HG03039 (cell line): ENCODE data around the gene TNIP2.
A peak's percentile ranks its signal among the peaks of the same experiment; 100 is the strongest.

Experiments
- ATAC-seq: cut with Tn5 transposase; IDR thresholded peaks from one replicate; pipeline ENCODE4 v1.9.1; 2021; ENCODE audit warnings: mild to moderate bottlenecking, moderate library complexity; ENCODE audit not compliant: unreplicated experiment

Gene TNIP2, protein sequence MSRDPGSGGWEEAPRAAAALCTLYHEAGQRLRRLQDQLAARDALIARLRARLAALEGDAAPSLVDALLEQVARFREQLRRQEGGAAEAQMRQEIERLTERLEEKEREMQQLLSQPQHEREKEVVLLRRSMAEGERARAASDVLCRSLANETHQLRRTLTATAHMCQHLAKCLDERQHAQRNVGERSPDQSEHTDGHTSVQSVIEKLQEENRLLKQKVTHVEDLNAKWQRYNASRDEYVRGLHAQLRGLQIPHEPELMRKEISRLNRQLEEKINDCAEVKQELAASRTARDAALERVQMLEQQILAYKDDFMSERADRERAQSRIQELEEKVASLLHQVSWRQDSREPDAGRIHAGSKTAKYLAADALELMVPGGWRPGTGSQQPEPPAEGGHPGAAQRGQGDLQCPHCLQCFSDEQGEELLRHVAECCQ

DNA sequence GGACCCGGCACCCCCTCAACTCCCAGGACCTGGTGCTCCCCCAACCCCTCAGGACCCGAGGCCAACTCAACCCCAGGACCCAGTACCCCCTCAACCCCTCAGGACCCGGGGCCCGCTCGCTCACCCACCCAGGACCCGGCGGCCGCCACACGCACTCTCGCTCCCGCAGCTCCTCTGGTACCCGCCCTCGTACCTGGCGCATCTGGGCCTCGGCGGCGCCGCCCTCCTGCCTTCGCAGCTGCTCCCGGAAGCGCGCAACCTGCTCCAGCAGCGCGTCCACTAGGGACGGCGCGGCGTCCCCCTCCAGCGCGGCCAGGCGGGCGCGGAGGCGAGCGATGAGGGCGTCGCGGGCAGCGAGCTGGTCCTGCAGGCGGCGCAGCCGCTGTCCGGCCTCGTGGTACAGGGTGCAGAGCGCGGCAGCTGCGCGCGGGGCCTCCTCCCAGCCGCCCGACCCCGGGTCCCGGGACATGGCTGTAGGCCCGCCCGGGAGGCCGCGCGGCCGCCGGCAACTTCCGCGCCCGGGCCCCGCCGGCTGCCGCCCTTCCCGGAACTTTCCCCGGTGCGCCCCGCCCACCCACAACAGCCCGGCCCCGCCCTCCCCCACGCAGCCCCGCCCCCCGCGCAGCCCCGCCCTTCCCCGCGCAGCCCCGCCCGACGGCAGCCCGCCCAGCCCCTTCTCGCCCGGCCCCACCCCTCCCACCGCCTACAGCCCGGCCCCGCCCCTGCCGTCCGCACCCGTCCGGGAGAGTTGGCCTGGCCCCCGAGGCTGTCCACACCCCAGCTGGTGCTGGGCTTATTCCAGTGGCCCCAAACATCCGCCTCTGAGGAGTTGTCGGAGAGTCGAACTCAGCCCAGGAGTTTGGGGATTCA, at the start of gene TNIP2:
TSS of gene TNIP2 (minus strand) at position 516 of the 870 bp plus-strand sequence. CDS start at position 469, 47 bp downstream.
- peak; percentile 51 for ATAC-seq

DNA sequence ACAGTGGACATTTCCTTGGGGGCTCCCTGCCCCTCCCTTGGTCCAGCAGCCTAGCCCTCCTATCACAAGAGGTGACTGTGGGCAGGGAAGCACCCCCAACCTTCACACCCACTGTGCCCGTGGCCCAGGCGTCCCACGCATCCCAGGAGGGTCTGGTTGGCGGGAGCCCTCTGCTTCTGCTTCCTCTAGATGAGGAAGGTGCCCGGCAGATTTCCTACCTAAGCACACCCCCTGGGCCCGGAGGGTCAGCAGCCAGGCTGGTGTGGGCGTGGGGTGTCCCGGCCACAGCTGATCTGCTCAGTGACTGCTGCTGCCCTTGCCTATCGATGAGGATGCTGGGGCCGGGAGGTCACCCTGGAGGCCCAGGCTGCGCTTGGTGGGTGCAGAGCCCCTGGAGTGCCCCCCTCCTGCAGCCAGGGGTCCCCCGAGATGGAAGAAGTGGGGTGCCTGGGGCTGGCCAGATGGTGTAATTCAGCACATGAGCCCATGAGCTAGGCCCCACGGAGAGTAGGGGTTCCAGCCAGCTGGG, 48.9 kb upstream of the TNIP2 start:
- no peak for ATAC-seq

DNA sequence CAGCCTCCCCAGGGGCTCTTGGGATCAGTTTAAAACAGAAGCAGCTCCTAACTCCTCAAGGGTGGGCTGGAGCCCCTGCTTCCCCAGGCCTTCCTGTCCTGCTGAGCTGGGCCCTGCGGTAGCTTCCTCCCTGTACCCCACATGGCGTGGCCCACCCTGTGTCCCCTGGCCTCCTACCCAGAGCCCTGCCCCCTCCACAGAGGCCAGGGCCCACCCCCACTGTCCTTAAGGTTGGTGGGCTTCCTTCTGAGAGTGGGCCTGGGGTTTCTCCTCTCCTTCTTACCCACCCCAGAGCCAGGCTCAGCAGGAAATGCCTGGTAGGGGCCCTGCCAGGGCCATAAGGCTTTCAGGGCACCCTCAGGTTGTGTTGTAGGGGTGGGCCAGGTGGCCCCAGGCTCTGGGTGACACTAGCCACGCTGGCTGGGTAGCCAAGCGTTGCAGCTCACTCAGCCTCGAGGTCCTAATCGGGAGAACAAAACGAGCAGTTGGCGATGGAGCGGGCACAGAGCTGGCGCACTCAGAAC, 48.4 kb upstream of the TNIP2 start:
- ATAC-seq, result no peak

DNA sequence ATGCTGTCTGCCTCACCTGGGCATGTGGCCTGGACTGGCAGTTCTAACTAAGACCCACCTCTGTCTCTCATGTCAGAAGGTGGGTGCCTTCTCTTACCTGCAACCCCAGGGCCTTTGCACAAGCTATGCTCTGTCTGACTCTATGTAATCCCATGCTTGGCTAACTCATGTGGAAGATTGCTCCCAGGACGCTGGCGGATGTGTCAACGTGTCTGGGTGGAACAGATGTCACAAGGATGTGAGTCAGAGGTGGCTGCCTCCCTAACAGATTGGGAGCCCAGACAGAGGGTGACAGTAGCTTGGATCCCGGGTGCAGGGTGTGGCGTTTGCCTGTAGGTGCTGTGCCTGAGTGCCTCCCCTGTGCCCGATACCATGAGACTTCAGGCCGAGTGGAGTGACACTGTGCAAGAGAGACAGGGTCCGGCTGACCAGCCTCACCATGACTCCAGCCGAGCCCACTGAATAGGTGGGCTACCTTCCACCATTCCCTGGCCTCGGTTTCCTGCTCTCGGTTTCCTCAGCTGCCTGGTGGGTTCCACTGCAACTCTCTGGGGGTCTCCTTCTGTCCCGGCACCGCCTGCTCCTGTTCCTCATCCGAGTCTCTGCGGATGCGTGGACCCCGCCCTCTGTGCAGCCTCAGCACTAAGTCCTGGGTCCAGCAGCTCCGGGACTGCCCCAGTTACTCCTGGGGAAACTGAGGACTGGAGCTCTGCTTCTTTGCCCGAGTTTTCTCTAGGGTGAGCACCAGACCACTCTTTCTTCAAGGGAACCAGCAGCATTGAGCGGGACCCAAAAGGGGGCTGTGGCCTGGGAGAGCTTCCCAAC, 47.7 kb upstream of the TNIP2 start:
- ATAC-seq, result no peak

DNA sequence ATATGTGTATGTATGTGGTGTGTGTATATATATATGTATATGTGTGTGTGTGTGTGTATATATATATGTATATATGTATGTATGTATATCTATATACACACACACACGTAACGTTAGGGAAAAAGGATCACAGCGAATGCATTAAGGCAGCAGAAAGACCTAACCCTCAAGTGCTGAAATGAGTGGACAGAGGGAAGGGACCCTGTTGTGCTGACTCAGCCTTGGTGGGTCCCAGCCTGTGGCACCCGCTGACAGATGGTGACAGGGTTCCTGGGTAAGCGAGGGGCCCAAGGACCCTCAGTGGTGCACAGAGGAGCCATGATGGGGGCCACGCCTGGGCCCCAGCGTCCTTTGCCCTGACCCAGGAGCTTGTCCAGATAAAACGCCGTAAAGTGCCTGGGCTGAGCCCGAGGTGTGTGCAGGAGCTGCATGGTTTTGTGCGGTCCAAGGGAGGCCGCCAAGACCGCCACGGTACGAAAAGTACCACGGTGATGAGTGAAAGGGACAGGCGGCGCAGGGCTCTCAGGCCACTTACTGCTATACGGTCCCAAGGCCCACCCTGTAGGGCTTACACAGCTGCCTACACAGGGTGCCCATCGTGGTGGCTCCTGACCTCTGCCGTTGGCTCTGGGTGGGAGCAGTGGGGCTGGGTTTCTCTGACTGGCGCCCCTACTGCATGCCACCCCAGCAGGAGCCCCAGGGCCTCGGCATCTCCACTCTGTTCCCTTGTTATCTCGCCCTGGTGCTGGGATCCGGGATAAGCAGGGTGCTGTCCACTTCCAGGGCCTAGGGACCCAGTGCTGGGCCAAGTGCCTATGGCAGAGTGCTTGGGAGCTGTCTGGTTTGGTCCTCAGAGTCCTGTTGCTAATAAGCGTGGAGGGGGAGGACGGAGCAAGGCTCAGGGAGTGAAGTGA, 46.7 kb upstream of the TNIP2 start:
- no peak for ATAC-seq

DNA sequence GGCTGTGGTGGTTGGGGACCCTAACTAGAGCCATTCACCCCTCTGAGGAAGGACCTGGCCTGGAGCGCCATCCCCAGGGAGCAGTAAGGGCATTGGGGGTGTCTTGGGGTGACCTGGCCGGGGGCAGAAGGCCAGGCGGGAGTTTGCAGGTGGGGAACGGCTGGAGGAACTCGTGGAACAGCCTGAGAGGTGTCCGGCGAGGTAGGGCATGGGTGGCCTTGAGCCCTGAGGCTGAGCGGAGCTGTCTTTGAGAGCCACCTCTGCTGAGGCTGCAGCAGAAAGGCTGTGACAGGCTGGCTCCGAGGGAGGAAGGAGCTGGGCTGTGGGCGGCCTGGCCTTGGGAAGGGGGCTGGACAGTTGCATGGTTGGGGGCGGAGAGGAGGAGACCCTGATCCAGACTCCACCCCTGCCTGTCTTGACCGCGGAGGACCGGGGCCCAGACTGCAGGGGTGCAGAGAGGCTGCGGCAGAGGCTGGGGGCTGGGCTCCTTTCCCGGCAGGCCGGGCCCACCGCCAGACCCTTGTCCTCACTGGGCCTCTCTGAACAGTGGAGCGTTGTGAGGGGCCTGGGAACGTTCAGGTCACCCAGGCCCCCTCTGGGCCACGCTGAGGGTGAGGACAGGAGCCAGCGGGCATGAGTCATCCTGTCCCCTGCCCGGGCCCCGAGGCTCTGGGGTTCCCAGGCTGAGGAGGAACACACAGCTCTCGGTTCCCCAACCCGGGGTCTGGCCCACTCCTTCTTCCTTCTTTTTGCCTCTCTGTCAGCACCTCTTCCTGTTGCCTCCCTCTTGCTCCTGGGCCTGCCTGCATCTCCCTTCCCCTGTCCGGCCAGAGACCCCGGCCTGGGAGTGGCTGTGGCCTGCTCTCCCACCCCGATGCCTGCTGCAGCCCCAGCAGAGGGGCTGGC, 44.8 kb upstream of the TNIP2 start:
- ATAC-seq, result no peak

DNA sequence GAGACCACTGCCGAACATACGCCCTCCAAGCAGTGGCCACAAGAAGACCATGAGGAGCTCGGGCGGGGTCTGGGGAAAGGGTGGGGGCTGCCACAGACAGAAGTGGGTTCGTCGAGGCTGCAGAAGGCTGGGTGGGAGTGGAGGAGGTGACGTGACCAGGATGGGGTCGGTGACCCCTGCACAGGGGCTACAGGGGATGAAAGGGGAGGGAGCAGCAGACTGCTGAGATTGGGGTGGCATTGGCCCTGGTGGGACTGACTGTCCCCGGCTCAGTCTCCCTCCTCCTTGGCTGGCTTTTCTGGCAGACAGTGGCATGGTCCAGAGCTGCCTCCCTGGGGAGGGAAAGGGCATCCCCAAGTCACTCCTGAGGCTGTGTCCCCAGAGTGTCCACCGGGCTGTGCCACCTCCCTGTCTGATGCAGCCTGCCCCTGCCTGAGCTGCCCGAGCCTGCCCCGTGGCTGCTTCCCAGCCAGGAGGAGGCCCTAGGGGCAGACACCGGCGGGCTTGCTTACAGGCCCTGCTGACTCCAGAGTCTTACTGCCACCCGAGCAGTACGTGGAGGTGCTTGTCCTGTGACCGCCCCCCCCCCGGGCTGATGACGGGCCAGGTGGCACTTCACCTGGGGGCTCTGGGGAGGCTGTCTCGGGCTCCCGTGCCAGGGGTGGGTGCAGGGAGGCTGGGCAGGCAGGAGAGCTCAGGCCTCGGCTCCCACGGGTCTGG, 44.0 kb upstream of the TNIP2 start:
- no peak for ATAC-seq

DNA sequence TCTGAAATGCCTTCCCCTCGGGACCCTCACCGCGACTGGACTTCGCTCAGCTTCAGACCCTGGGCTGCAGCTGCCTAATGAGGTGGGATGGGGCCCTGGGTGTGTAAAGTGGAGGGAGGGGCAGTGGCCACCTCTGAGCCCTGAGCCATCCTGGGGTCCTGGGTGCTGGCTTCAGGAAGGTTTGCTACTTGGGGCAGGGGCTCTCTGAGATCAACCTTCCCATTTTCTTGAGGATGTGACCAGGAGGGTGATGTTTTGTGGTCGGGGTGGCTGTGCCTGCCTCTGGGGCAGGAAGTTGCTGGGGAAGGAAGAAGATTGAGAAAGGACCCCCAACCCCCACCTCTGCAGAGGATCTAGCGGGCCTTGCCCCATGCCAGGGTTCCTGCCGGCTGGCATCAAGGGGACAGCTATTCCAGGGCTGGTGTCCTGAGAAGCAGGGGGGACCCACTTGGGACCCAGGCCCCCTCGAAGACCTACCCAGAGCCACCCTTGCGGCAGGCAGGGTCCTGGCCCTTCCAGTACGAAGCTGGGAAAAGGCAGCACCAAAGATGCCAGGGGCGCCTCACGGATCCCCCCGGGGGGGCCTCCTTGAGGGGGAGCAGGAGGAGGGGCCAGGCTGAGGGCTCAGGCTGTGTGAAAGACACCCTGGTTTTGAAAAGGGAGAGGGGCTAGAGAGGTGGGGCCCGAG, 43.2 kb upstream of the TNIP2 start:
- ATAC-seq, result no peak

DNA sequence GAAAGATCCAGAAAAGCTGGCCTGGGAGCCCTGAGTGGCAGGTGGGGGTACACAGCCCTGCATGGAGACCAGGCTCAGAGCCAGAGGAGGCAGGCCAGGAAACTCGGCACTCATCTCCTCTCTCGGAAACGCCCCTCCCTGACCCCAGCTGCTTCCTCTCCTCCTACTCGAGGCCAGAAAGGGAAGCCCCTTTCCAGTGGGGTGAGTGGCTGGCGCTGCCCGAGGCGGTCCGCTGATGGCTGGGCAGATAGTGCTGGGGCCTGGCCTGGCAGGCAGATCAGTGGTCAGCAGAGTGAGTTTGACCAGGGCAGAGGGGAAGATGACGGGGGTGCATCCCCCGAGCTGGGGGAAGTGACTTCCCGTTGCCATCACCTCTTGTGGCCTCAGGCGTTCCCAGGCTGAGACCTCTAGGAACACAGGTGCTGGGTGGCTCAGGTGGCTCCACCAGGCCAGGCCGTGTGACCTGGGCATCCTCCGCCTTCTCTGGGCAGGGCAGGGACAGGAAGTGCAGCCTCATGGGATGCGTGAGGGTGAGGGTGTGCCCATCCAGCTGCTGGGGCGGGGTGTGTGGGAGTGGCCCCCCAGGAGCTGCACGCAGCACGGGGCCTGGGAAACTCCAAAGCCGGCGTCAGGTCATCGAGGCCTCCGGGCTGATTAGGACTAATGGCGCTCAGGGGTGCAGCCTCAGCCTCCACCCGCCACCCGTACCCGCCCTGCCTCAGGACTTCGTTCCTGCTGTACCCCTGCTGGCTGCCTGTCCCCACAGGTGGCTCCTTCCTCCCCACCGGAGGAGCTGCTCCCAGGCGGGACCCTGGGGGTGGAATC, 42.5 kb upstream of the TNIP2 start:
- ATAC-seq, result no peak

DNA sequence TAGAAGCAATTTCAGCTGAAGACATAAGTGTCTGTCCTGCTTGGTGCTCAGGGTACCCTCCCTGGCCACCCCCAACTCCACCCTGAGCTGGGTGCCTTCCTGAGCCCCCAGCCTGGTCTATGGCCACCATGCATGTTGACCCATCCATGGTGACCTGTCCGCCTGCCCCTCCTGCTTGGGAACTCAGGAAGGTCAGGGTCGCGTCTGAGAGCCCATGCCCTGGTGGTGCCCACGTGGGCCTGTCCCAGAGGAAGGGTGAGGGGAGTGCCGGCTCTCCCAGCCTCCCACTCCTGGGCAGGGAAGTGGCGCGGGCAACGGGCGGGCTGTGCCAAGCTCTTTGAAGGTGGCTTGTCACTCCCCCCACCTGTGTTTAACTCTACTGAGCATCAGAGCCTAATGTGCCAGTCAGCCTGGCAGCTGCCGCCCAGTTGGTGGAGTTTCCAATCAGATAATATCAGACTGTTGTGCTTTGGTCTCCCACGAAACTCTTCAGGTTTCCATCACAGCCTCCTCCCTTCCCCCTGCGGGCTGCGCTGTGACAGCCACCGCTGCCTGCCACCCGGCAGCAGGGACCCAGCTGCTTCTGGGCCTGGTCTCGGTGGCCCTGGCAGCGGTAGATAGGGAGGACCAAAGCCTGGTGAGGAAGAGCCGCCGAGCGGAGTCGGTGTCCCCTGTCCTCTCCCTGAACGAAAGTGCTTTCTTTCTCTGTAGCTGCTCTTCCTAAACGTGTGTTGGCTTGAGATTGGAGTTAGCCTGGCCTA, 41.6 kb upstream of the TNIP2 start:
- no peak for ATAC-seq

DNA sequence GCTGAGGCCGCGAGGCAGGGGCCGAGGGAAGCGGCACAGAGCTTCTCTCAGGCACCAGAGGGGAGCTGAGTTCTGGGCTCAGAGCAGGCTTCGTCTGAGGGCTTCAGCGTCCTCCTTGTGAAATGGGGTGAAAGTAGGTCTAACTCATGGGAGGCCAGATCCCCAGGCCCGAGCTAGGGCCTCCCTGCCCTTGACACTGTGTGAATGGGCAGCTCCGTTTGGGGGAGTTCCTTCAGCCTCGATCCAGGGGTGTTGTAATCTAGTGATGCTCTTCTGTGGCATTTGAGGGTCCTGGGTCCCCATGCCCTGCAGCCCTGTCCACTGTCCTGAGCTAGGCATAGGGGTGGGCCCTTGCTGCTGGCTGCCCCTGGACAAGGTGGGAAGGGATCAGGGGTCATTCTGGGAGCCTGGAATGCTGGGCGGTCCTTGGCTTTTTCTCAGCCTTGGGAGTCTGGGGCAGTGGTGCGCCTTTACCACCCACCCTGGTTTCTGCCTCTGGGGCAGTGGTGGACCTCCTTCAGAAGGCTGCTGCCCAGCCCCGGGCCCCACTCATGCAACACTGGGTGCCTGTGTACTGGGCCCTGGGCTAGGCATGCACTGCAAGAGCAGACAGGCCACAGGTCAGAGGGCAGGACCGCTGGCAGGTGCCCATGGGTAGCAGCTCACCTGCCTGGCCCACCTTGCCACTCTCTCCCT, 40.9 kb upstream of the TNIP2 start:
- no peak for ATAC-seq

DNA sequence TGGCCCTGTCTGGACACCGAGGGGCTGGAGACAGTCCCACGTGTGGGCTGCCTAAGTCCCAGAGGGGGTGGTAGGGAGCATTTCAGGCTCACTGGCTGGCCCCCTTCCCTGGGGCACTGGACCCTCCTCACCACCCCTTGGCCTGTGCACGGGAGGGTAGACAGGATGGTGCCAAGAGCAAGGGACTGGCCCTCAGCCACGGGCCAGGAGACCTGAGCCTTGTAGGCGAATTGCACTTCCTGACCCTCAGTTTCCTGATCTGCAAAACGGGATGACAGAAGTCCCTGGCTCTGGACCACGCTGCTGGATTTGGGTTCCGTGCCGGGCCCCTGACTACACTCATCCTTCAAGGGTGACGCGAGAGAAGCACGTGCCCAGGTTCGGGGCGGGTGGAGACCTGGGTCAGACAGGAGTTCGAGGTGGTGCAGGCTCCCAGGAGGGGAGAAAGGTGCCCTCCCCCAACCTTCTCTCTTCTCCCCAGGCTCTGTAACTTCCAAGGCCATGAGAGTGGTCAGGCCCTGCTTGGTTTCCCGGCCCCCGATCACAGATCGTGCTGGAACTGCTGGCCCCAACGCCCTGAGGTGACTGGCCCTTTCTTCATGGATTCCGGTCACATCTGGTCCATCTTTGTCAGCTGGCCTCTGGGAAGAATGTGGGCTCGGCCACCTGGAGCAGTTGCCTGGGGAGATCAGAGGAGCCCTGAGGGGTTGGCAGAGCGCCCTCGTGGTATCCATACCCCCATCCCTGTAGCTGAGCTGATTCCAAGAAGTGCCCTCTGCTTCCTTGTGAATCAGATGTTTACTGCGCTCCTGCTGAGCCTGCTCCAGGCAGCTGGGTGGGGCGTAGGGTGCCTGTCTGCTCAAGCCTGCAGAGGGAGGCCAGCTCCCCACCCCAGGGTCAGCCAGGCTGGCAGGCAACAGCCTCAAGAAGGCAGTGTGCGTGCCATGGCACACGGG, 40.0 kb upstream of the TNIP2 start:
- no peak for ATAC-seq

DNA sequence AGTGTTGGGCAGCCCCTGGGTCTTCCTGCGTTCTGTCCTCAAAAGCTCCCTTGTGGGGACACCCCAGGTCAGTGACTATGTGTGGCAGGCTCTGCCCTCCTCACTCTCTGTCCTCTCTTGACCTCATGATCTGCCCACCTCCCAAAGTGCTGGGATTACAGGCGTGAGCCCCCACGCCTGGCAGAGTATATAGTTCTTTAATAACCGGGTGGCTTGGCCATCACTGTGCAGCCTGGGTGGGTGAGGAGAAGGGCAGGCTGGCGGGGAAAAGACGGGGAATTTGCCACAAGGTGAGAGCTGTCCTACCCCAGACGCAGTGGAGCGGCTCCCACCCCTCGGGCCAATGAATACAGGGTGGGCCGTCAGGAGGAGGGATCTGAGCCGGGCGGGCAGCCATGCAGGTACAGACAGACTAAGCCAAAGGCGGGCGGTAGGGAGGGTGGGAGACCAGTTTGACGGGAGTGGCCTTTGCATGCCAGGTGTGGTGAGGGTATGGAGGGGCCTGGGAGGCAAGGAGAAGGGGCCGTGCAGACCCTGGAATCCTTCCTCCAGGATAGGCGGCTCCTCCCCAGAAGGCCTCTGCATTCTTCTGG, 39.3 kb upstream of the TNIP2 start:
- ATAC-seq, result no peak
